GM21360 (cell line): ENCODE results near the gene SLC45A1.
"Not testable (repeated sequence)": the region's sequence is repeated elsewhere in the genome, so short reads cannot be mapped to it uniquely, and the experiment has no call there.

Experiments
- ATAC-seq: cut with Tn5 transposase; IDR thresholded peaks from one replicate; pipeline ENCODE4 v1.9.1; 2021; ENCODE audit warnings: mild to moderate bottlenecking, moderate library complexity; ENCODE audit not compliant: unreplicated experiment

SLC45A1 gene

GRCh38 chr1:8365661-8366362, 47.9 kb downstream of the SLC45A1 start:
- ATAC-seq: no peak

- ATAC-seq: no peak
These were observed 49.8 kb downstream of the SLC45A1 start for GRCh38 chr1:8367571-8368194.

DNA sequence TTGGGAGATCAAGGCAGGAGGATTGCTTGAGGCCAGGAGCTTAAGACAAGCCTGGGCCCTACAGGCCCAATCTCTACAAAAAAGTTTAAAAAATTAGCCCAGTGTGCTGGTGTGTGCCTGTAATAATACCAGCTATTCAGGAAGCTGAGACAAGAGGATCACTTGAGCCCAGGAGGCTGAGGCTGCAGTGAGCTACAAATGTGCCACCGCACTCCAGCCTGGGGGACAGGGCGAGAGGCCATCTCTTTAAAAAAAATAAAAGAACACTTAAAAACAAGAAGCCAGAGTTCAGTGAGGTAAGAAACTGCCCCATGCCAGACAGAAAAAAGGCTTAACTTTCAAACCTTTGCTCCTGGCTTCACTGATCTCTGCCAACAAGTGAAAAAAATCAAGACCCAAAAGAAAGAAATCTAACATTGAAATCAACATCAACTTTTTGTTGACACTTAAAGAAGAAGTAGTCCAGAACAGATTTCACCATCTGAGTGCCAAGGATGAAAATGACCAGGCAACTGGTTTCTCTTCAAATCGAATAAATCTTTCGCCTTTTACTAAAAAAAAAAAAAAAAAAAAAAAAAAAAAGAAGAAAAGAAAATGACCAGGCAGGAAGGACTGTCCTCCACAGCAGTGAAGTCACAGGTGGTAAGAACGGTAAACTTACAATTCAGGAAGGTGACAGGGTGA, 51.2 kb downstream of the SLC45A1 start:
- ATAC-seq: no peak

GRCh38 chr1:8370046-8370881, 52.4 kb downstream of the SLC45A1 start:
- no peak for ATAC-seq

DNA sequence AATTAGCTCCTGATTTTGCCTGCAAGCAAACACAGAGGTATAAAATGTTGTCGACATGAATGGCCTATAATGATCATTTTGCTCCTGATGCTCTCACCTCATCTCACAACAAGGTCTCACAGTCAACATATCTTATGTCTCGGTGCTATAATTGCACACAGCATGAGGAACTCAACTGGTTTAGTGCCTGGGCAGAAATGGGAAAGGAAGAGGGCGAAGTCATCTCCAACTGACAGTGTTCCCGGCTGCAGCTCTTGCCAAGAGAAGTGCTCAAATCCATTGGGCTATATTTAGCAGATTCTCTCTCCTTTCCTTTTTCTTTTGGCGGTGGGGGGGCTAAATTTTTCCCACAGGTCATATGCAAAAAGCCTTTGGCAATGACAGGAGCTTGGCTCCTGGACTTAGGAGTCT, 53.0 kb downstream of the SLC45A1 start:
- ATAC-seq: no peak

- no peak for ATAC-seq
These were observed 53.6 kb downstream of the SLC45A1 start for GRCh38 chr1:8371372-8371991.

DNA sequence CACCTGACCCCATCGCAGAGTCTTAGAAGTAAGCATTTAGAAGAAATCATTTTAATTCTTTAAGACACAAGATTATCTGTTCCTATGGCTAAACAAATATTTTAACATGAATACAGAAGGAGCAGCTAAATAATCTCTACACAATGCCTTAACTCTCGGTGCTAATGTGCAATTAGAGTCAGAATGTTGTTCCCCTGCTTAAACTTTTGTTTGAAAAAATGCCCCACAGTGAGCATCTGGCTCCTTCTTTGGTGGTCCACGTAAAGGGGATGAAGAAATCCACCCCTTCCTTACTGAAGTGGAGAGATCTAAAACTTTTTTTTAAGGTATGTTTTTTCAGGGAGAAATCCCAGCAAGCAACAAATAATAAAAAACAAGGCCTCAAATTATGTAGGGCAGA, 55.2 kb downstream of the SLC45A1 start:
- ATAC-seq: no peak

- no peak for ATAC-seq
These were observed 55.8 kb downstream of the SLC45A1 start for GRCh38 chr1:8373581-8374241.

DNA sequence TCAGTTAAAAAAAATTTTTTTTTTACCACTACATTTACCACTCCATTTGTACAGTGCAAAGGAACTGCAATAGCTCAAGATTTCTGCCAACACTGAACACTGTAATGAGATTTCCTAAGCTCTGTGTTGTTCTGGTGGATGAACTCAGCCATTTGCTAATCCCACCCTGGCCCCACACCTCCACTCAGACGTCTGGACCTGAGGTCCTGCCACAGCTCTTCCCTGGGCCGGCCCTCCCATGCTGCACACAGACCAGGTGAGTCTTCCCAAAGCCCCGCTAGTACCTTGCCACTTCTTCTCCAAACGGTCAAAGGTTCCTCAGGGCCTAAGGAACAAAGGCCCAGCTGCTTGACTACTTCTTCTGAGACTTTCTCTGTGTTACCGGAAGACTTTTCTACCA, 56.4 kb downstream of the SLC45A1 start:
- no peak for ATAC-seq

DNA sequence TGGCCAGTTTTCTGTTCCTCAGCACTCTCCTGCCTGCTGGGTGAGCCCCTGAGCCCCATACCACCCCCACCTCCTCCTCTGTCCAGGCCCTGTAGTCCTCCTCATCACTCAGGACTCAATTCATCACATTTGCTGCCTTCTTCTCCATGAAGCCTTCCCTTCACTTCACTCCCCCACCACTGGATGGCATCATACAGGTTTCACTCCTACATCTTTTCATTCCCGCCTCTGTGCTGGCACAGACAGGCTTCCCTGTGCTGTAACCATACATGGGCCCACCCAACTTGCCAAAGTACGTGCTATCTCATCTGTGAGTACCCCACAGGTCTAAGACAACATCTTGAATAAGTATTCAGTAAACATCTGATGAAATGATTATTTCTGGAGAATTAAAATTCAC, 56.9 kb downstream of the SLC45A1 start:
- ATAC-seq: no peak

DNA sequence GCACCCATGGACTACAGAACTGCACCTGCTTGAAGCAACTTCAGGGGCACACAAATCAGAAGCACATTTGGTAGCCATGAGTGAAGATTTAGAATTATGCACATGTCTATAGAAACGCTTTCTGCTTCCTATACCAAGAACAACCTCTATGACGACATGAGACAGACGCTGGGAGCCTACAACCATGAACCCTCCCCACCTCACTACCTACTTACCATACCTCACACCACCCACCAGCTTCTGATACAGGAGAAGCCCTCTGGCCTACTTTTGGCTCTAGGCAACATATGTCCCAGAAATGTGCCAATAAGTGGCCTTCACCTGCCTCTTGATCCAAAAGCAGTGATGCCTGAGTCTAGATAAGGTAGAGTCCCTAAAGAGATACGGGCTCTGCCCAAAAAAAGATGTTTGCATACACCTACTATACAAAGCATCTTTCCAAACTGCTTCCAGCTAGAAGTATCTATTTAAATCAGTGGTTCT, 58.5 kb downstream of the SLC45A1 start:
- no peak for ATAC-seq

DNA sequence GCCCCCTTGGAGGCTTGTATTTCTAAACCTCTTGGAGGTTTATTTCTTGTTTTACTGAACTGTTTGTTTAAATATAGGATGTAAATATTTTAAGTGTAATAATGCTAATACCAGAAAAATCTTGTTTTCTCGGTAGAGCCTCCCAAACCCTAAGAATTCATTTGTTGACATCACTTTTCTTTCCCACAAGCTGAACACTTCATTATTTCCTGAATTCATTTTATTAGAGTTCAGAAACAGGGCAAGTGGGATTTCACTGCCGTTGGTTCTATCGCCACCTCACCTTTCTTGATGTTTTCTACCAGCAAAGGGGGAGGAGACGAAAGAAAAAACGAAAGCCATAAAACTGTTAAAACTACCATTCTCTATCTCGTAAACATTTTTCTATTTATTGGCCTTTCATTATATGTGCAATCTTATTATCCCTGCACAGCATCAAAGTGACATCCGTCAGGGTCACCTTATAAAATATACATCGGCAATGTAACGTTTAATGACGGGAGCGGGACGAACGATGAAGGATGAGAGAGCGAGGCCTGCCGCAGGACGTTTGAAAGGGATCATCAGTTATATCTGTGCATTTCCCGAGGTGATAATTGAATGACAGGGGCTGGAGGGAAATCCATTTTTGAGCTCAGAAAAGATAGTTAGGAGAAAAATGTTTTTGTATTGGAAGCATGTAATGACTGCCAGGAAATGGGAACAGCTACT, 59.5 kb downstream of the SLC45A1 start:
- ATAC-seq: no peak

DNA sequence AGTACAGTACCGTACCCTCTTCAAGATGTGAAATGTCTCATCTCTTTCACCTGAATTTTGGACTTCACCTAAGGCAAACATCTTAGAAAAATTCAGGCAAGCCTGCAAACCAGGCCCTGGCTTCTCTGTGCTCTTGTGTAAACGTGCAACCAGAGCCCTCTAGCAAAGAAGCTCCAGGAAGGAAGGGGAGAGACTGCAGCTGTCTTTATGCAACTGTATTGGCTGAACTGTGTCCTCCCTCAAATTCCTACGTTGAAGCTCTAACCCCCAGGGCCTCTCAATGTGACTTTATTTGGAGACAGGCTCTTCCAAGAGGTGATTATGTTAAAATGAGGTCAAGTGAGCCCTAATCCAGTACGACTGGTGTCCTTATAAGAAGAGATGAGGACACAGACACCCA, 60.3 kb downstream of the SLC45A1 start:
- ATAC-seq: no peak

GRCh38 chr1:8378981-8379470, 61.1 kb downstream of the SLC45A1 start:
- ATAC-seq: no peak

- no peak for ATAC-seq
These were observed 61.7 kb downstream of the SLC45A1 start for GRCh38 chr1:8379513-8380186.

DNA sequence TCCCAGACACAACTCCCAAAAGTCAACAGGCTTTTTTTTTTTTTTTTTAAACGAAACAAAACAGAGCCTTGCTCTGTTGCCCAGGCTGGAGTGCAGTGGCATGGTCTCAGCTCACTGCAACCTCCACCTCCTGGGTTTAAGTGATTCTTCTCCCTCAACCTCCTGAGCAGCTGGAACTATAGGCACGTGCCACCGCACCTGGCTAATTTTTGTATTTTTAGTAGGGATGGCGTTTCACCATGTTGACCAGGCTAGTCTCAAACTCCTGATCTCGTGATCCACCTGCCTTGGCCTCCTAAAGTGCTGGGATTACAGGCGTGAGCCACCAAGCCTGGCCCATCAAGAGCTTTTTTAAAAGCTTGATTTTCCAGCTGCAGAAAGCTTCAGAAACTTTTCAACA, 62.4 kb downstream of the SLC45A1 start:
- not testable (repeated sequence) for ATAC-seq

DNA sequence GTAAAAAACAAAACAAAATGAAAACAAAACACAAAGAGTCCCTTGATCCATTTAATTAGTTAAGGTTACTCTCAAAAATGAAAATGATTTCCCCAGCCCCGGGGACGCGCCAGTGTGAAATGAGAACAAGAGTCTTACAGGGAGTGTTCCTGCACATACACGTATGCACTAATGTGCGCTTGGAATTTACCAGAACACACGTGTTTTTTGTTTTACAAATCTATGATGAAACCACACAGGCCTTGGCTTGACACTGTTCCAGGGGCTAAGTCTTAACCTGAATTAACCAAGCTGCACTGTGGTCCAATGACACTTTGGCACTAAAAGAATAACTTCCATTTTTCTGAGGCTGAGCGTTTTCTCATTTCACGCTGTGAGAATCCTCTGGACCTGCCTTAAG, 63.7 kb downstream of the SLC45A1 start:
- no peak for ATAC-seq

- ATAC-seq: no peak
These were observed 64.2 kb downstream of the SLC45A1 start for GRCh38 chr1:8382051-8382505.
